ENCODE results near the gene BBS9.
"Not testable (repeated sequence)": the region's sequence is repeated elsewhere in the genome, so short reads cannot be mapped to it uniquely, and the experiment has no call there.

BBS9 gene

GRCh38 chr7:33128990-33129805 is at the start of gene BBS9:
Gene BBS9, plus strand, starts transcription at chr7:33129564. Its CDS starts 16,689 bp downstream, at chr7:33146253.
- peak; percentile 78 to 88 (median 81) for DNase-seq

DNA sequence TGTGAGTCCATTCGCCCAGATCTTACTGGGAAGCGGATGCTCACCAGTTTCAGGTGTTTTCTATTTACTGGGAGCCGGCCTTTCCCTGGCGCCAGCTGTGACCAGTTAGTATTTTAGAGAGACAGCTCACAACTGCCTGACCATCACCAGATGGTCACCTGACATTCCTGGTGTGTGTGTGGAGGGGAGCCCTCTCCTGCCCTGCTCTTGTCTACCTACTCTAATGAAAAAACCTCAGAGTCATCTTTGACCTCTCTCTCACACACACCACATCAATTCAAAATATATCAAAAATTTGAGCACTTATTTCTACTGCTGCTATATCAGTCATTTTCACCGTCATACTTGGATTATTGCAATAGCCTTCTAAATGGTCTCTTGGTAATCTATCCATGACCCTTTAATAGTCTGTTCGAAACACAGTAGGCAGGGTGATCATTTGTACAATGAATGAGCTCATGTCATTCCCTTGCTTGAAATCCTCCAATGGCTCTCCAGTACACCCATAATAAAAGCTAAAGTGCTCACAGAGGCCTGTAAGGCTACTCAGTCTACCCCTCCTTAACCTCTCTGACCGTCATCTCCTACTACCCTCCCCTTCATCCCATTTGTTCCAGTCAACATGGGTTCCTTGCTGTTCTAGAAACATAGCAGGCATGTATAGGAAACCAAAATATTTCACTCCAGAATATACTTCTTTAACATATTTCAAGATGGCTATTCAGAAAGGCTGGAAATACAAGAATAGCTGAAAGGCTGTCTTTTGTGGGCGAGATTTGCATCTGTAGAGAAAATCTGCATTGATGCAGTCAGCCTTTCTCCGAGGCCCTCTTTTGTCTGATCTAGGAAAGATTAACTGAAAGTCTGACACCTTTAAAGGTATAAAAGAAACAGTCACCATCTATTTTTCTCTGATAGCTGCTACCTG is 49.3 kb upstream of the BBS9 start:
- DNase-seq: no peak

DNA sequence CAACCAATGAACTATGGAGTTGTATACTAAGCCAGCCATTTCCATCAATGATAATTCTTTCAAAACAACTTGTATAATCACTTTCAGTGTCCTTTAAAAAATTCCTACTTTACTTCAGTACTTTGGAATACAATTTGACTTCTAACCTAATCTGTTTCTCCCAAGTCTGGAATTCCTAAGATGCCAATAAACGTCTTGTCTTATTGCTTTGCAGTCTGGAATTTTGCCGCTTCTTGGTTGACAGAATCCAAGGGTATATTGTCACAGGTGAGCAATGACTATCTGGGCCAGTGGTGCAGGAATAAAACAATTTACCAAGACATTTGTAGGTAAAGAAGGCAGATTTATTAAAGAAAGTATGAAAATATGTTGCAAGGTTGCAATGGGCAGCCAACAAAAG is 42.0 kb upstream of the BBS9 start:
- DNase-seq: no peak

- no peak for DNase-seq
Observed at GRCh38 chr7:33087858-33088257, 41.5 kb upstream of the BBS9 start.

DNA sequence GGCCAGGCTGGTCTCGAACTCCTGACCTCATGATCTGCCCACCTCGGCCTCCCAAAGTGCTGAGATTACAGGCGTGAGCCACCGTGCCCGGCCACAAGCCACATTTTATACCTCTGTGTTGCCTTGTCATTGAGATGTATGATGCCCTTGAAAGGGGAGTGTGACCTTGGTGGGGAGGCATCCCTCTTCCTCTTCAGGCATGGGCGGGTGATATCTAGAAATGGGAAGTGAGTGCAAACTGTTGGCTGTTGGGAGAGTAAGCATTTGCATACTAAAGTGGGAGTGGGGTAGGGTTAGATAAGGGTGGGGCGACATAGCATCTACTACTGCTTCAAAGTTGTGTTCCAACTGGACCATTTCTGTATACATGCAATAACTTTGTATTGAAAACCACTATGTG is 40.2 kb upstream of the BBS9 start:
- no peak for DNase-seq

DNA sequence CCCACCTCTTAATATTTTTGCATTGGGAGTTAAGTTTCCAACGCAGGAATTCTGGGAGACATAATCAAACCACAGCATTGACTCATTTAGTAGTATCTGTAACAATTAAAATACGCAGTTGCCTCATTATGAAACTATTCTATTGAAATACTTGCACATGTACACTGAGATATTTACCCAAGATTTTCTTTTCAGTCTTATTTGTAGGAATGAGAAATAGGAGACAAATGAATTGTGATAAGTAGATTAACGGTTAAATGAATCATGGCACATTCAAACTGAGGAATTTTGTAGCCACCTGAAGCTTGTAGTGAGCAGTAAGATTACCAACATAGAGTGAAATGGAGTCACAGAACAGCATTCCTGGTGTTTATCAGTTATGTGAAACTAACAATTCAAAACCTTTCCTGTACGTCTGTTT is 38.2 kb upstream of the BBS9 start:
- DNase-seq: no peak

DNA sequence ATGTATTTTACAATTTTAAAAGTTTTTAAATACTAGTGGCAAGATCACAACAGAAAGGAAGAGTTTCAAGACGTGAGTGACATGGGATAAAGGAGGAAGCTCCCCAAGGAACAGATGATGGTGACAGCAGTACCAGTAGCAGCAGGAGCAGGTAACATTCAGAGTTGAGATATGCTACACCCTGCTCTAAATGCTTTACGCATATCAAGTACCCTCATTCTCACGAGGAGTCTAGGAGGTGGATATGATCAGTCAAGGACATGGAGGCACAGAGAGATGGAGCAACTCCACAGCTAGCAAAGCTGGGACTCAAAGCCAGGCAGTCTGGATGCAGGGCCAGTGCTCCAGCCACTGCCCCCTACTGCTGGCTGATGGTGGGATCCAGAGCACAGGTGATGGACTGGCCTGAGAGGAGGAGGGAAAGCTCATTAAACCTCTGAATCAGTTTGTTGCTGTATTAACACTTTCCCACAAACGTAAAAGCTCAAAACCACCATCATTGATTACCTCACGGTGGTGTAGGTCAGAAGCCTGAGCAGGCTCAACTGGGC is 37.6 kb upstream of the BBS9 start:
- no peak for DNase-seq

- DNase-seq: no peak
Observed at GRCh38 chr7:33093266-33093665, 36.1 kb upstream of the BBS9 start.

GRCh38 chr7:33094745-33095275 is 34.6 kb upstream of the BBS9 start:
- DNase-seq: not testable (repeated sequence)

DNA sequence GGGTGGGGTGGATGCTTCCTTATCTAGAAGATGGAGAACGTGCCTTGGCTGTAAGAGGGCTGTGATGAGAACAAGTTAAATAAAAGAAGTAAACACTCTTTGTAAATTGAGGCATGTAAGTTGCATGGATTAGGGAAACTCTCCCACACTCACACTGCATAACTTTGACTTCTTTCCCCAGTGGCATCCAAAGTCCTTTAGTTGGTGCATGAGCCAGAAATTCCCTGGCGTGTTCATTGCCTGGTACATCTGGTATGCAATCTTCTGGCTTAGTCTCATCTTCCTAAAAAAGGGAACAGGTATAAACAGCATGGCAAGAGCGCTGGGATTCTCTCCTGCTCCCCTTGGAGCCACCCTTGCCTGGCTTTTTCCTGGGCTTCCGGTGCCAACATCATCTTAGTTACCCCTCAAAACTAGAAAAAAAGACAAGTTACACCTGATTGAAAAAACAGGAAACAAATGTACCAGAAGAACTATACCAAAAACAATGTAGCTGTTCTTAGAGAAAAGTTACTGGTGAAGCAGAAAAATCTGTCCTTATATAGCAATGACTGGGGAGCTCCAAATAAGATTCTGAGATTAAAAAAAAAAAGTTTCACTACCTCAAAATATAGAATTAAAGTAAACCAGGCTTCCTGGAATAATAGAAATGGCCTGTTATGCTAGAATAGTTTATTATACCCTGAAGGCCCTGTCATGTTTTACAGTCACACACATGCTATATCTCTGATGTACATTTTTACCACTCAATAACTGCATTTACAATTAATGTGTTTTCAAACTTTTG is 30.0 kb upstream of the BBS9 start:
- DNase-seq: no peak

GRCh38 chr7:33100770-33101169 is 28.6 kb upstream of the BBS9 start:
- no peak for DNase-seq

- DNase-seq: no peak
Observed at GRCh38 chr7:33101906-33102305, 27.5 kb upstream of the BBS9 start.

GRCh38 chr7:33107136-33108066 is 22.0 kb upstream of the BBS9 start:
- peak in 1 of 4 experiments; percentile 3 for DNase-seq

DNA sequence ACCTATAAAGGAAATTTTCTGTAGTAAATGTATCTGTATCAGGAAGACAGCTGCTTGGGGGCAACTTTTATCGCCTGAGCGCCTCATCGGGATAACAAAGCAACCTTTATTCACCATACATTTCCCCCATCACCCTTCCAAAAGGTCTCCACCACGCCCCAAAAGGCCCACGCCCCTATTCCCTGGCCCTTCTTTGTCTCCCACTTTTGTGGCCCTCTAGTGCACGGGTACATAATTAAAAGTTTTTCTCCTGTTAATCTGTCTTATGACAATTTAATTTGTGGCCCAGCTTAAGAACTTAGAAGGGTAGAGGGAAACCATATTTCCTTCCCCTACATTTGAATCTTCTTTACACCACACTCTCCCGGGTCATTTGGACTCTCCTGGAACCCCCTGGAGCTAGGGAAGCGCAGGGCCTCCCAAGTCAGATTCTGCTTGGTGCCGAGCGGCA is 20.8 kb upstream of the BBS9 start:
- DNase-seq: no peak

GRCh38 chr7:33109005-33109757 is 20.2 kb upstream of the BBS9 start, which contains the start of gene RP9:
Gene RP9, minus strand, starts transcription at chr7:33109404. Its CDS starts 32 bp downstream, at chr7:33109372.
- peak; percentile 50 to 66 (median 56) for DNase-seq

- no peak for DNase-seq
Observed at GRCh38 chr7:33109758-33110238, 19.6 kb upstream of the BBS9 start.

GRCh38 chr7:33111614-33112013 is 17.8 kb upstream of the BBS9 start:
- DNase-seq: no peak

GRCh38 chr7:33114976-33115375 is 14.4 kb upstream of the BBS9 start:
- no peak for DNase-seq

DNA sequence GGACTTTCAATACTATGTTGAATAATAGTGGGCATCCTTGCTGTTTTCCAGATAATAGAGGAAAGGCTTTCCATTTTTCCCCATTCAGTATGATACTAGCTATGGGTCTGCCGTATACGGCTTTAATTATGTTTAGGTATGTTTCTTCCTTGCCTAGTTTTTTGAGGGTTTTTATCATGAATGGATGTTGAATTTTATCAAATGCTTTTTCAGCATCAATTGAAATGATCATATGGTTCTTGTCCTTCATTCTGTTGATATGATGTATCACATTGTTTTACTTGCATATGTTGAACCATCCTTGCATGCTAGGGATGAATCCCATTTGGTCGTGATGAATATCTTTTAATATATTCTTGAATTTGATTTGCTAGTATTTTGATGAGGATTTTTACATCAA is 11.0 kb upstream of the BBS9 start:
- no peak for DNase-seq

GRCh38 chr7:33127085-33127484 is 2.3 kb upstream of the BBS9 start:
- no peak for DNase-seq

All from activated CD4-positive, CD25-positive, alpha-beta regulatory T cell (primary cell).